Neural progenitor cell (in vitro differentiated cells): ENCODE data around the gene TEP1. TPM values are rescaled to one million over a fixed set of nuclear protein-coding genes. Genes with fewer than 3 reads are reported as not detected.
A peak's percentile ranks its signal among the peaks of the same experiment; 100 is the strongest.

Experiments used
- DNase-seq: peaks from one replicate; pipeline ENCODE4 v3.0.0-alpha.2; 2016; ENCODE audit warnings: low spot score
- H2AFZ ChIP-seq: fragments of 200-600 bp; sonication (generic); replicated peaks from 2 replicates; pipeline ENCODE4 v1.6.1; 2016; ENCODE audit warnings: antibody characterized with exemption
- H3F3A ChIP-seq: fragments of 200-600 bp; sonication (generic); 2 replicates; pipeline ENCODE4 v1.6.1; 2016; ENCODE audit warnings: antibody characterized with exemption, low read depth
- H3K27ac ChIP-seq: fragments of 200-600 bp; sonication (generic); 2 replicates; pipeline ENCODE4 v1.5.1; 2016; ENCODE audit warnings: mild to moderate bottlenecking
- H3K27me3 ChIP-seq: fragments of 200-600 bp; sonication (generic); 2 replicates; pipeline ENCODE4 v1.6.1; 2016; ENCODE audit warnings: mild to moderate bottlenecking, moderate library complexity
- H3K36me3 ChIP-seq: fragments of 200-600 bp; sonication (generic); 2 replicates; pipeline ENCODE4 v1.5.1; 2016
- H3K4me1 ChIP-seq: fragments of 200-600 bp; sonication (generic); 2 replicates; pipeline ENCODE4 v1.6.1; 2016; ENCODE audit warnings: mixed run types
- H3K4me2 ChIP-seq: fragments of 200-600 bp; sonication (generic); 2 replicates; pipeline ENCODE4 v1.6.1; 2016
- H3K4me3 ChIP-seq: fragments of 200-600 bp; sonication (generic); 2 replicates; pipeline ENCODE4 v1.5.1; 2016
- H3K79me2 ChIP-seq: fragments of 200-600 bp; sonication (generic); 2 replicates; pipeline ENCODE4 v1.6.1; 2016; ENCODE audit warnings: low read depth
- H3K9ac ChIP-seq: fragments of 200-600 bp; sonication (generic); 2 replicates; pipeline ENCODE4 v1.6.1; 2016
- H3K9me3 ChIP-seq: fragments of 200-600 bp; sonication (generic); 2 replicates; pipeline ENCODE4 v1.5.1; 2016; ENCODE audit warnings: low read depth
- H4K20me1 ChIP-seq: fragments of 200-600 bp; sonication (generic); 2 replicates; pipeline ENCODE4 v1.6.1; 2016; ENCODE audit warnings: low read depth
- H3K27ac Mint-ChIP-seq: 3 replicates; pipeline ENCODE4 v1.8.0; 2021; ENCODE audit warnings: mixed read lengths
- H3K27me3 Mint-ChIP-seq: 2 replicates; pipeline ENCODE4 v1.8.0; 2022; ENCODE audit warnings: low read depth, mild to moderate bottlenecking, inconsistent platforms, moderate library complexity, mixed read lengths; ENCODE audit not compliant: insufficient read depth
- H3K36me3 Mint-ChIP-seq: 3 replicates; pipeline ENCODE4 v1.8.0; 2021; ENCODE audit warnings: mixed read lengths
- H3K4me1 Mint-ChIP-seq: 3 replicates; pipeline ENCODE4 v1.8.0; 2021; ENCODE audit warnings: mixed read lengths
- H3K4me3 Mint-ChIP-seq: 3 replicates; pipeline ENCODE4 v1.8.0; 2021; ENCODE audit warnings: mild to moderate bottlenecking, moderate library complexity, mixed read lengths
- H3K9me3 Mint-ChIP-seq: 3 replicates; pipeline ENCODE4 v1.8.0; 2020; ENCODE audit warnings: mixed read lengths
- EZH2 ChIP-seq: fragments of 200-600 bp; sonication (generic); IDR thresholded peaks from 2 replicates; pipeline ENCODE4 v1.6.1; 2017; ENCODE audit warnings: antibody characterized with exemption, mild to moderate bottlenecking, moderate library complexity
- EZH2phosphoT487 ChIP-seq: fragments of 200-600 bp; sonication (generic); IDR thresholded peaks from 2 replicates; pipeline ENCODE4 v1.6.1; 2017; ENCODE audit warnings: antibody characterized with exemption
- total RNA-seq: library from RNA; depleted of rRNA; stranded (reverse); fragments of >200 nt; gene quantifications from 2 replicates; pipeline ENCODE4 v1.2.3, GENCODE V29; 2015; ENCODE audit warnings: low replicate concordance
- TF ChIP-seq, protein P1 (sequence below): fragments of 200-600 bp; sonication (generic); IDR thresholded peaks from 2 replicates; pipeline ENCODE4 v1.5.1; 2017; ENCODE audit warnings: antibody characterized with exemption, mild to moderate bottlenecking

TEP1 gene
- total RNA-seq, 1 donor from 2014 or later: 19.8 TPM

- peak overlapping the region; percentile 92 for H3K4me3 Mint-ChIP-seq
- Histone ChIP-seq H2AFZ (peak overlapping the region; percentile 96), H3K9me3 (no peaks in the 10 kb centered on the region), H3K4me2 (peak overlapping the region; percentile 84), H3K27me3 (no peaks in the 10 kb centered on the region), H3K4me1 (peaks cover 3% of the 10 kb centered on the region), H3K9ac (peak overlapping the region; percentile 50), H3K4me3 (peak overlapping the region; percentile 79), H3K79me2 (peaks cover 10% of the 10 kb centered on the region), H4K20me1 (no peaks in the 10 kb centered on the region), H3F3A (peaks cover 20% of the 10 kb centered on the region), H3K36me3 (no peaks in the 10 kb centered on the region), H3K27ac (no peak overlapping the region)
- peak; percentile 38 for DNase-seq
- peaks cover 13% of the 10 kb centered on the region for H3K4me1 Mint-ChIP-seq
- H3K27me3 Mint-ChIP-seq: no peaks in the 10 kb centered on the region
- H3K27ac Mint-ChIP-seq: peak overlapping the region; percentile 90
- H3K36me3 Mint-ChIP-seq: no peaks in the 10 kb centered on the region
- no peaks in the 10 kb centered on the region for H3K9me3 Mint-ChIP-seq
- TF ChIP-seq EZH2phosphoT487: no peak
Measured at GRCh38 chr14:20413744-20414082, 412 bp upstream of the TEP1 start.

GRCh38 chr14:20412411-20412810, 890 bp downstream of the TEP1 start:
- H3K27ac Mint-ChIP-seq: no peak overlapping the region
- H3K36me3 ChIP-seq: no peaks in the 10 kb centered on the region
- TF ChIP-seq, protein P1, sequence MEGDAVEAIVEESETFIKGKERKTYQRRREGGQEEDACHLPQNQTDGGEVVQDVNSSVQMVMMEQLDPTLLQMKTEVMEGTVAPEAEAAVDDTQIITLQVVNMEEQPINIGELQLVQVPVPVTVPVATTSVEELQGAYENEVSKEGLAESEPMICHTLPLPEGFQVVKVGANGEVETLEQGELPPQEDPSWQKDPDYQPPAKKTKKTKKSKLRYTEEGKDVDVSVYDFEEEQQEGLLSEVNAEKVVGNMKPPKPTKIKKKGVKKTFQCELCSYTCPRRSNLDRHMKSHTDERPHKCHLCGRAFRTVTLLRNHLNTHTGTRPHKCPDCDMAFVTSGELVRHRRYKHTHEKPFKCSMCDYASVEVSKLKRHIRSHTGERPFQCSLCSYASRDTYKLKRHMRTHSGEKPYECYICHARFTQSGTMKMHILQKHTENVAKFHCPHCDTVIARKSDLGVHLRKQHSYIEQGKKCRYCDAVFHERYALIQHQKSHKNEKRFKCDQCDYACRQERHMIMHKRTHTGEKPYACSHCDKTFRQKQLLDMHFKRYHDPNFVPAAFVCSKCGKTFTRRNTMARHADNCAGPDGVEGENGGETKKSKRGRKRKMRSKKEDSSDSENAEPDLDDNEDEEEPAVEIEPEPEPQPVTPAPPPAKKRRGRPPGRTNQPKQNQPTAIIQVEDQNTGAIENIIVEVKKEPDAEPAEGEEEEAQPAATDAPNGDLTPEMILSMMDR: no peak
- TF ChIP-seq EZH2: no peak
- no peak for TF ChIP-seq EZH2phosphoT487
- peak overlapping the region; percentile 84 for H3K4me2 ChIP-seq
- H3K9me3 ChIP-seq: no peaks in the 10 kb centered on the region
- H3K9me3 Mint-ChIP-seq: no peaks in the 10 kb centered on the region
- H3K79me2 ChIP-seq: peaks cover 10% of the 10 kb centered on the region
- H3K27me3 ChIP-seq: no peaks in the 10 kb centered on the region
- DNase-seq: no peak
- H3K4me3 ChIP-seq: peak overlapping the region; percentile 79
- peaks cover 3% of the 10 kb centered on the region for H3K4me1 ChIP-seq
- peaks cover 13% of the 10 kb centered on the region for H3K4me1 Mint-ChIP-seq
- peaks cover 3% of the 10 kb centered on the region for H3K36me3 Mint-ChIP-seq
- H2AFZ ChIP-seq: peak overlapping the region; percentile 96
- no peak overlapping the region for H3K9ac ChIP-seq
- no peaks in the 10 kb centered on the region for H4K20me1 ChIP-seq
- no peak overlapping the region for H3K27ac ChIP-seq
- H3K27me3 Mint-ChIP-seq: no peaks in the 10 kb centered on the region
- peak overlapping the region; percentile 92 for H3K4me3 Mint-ChIP-seq
- peaks cover 20% of the 10 kb centered on the region for H3F3A ChIP-seq

GRCh38 chr14:20409226-20409625, 4.1 kb downstream of the TEP1 start:
- no peak overlapping the region for H3K9ac ChIP-seq
- H3K36me3 ChIP-seq: no peaks in the 10 kb centered on the region
- H3K9me3 Mint-ChIP-seq: no peaks in the 10 kb centered on the region
- H3K4me3 Mint-ChIP-seq: no peak overlapping the region
- no peaks in the 10 kb centered on the region for H4K20me1 ChIP-seq
- peaks cover 15% of the 10 kb centered on the region for H3K36me3 Mint-ChIP-seq
- H3K4me1 ChIP-seq: peaks cover 3% of the 10 kb centered on the region
- H2AFZ ChIP-seq: no peak overlapping the region
- H3K27me3 ChIP-seq: no peaks in the 10 kb centered on the region
- no peak overlapping the region for H3K4me3 ChIP-seq
- peaks cover 10% of the 10 kb centered on the region for H3K4me1 Mint-ChIP-seq
- no peak overlapping the region for H3K27ac Mint-ChIP-seq
- no peak overlapping the region for H3K4me2 ChIP-seq
- TF ChIP-seq EZH2: no peak
- H3K79me2 ChIP-seq: peaks cover 10% of the 10 kb centered on the region
- peaks cover 18% of the 10 kb centered on the region for H3F3A ChIP-seq
- no peak overlapping the region for H3K27ac ChIP-seq
- no peak for DNase-seq
- H3K9me3 ChIP-seq: no peaks in the 10 kb centered on the region
- peaks cover 2% of the 10 kb centered on the region for H3K27me3 Mint-ChIP-seq

- Histone ChIP-seq H3K36me3 (no peaks in the 10 kb centered on the region), H4K20me1 (no peaks in the 10 kb centered on the region), H3K27ac (no peak overlapping the region), H3K27me3 (no peaks in the 10 kb centered on the region), H3K4me1 (no peaks in the 10 kb centered on the region), H3K4me2 (no peak overlapping the region), H3K79me2 (no peaks in the 10 kb centered on the region), H3K9me3 (no peaks in the 10 kb centered on the region), H3K4me3 (no peak overlapping the region), H3K9ac (no peak overlapping the region), H2AFZ (no peak overlapping the region), H3F3A (no peaks in the 10 kb centered on the region)
- peaks cover 21% of the 10 kb centered on the region for H3K36me3 Mint-ChIP-seq
- no peak overlapping the region for H3K4me3 Mint-ChIP-seq
- no peaks in the 10 kb centered on the region for H3K4me1 Mint-ChIP-seq
- peaks cover 6% of the 10 kb centered on the region for H3K27me3 Mint-ChIP-seq
- H3K27ac Mint-ChIP-seq: no peak overlapping the region
- no peak for DNase-seq
- H3K9me3 Mint-ChIP-seq: no peaks in the 10 kb centered on the region
- TF ChIP-seq EZH2 (no peak), EZH2phosphoT487 (no peak)
- TF ChIP-seq, protein P1: no peak
Measured at GRCh38 chr14:20403521-20403920, 9.8 kb downstream of the TEP1 start.
